NOMO-1 treated with DMSO at 0.1 percent for 48 hours (cell line): ENCODE measurements around the gene PTPN14.

ENCODE experiments used
- DNase-seq: peaks from one replicate; lab custom pipeline; 2025; ENCODE audit not compliant: unreplicated experiment; lab: John Stamatoyannopoulos, UW

The PTPN14 gene

GRCh38 chr1:214438530-214438929 is 112.9 kb downstream of the PTPN14 start:
- no peak for DNase-seq

DNA sequence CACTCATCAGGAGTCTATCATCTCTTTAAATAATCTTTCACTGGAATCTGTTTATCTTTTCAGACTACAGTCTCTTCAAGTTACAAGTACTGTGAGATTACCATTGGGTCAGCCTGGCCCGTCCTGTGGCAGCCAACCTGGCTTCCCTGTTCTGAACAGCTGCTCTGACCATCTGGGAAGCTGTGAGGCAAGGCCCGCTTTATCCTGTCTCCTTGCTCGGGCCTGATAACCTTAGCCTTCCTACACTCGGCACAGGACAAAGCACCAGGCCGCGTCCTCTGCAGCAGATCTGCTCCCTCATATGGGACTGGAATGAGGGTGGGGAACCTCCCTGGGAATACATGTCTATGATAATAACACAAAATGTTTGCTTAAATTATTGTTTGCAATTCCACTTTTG is 113.3 kb downstream of the PTPN14 start:
- no peak for DNase-seq

GRCh38 chr1:214435867-214436266 is 115.5 kb downstream of the PTPN14 start:
- no peak for DNase-seq

DNA sequence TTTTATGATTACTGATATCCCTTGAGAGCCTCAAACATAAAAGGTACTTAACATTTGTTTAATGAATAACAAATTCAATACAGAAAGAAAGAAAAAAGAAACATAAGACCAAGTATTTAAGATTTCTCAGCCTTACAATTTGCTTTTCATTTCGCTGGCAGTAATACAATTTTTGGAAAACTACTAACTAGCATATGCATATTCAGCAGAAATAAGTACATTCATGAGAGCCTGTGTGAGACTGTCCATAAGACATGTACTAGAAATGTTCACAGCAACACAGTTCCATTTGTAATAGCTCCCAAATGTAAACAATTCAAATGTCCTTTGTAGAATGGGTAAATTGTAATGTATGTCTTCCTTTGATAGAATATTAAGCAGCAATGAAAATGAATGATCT is 119.2 kb downstream of the PTPN14 start:
- no peak for DNase-seq

DNA sequence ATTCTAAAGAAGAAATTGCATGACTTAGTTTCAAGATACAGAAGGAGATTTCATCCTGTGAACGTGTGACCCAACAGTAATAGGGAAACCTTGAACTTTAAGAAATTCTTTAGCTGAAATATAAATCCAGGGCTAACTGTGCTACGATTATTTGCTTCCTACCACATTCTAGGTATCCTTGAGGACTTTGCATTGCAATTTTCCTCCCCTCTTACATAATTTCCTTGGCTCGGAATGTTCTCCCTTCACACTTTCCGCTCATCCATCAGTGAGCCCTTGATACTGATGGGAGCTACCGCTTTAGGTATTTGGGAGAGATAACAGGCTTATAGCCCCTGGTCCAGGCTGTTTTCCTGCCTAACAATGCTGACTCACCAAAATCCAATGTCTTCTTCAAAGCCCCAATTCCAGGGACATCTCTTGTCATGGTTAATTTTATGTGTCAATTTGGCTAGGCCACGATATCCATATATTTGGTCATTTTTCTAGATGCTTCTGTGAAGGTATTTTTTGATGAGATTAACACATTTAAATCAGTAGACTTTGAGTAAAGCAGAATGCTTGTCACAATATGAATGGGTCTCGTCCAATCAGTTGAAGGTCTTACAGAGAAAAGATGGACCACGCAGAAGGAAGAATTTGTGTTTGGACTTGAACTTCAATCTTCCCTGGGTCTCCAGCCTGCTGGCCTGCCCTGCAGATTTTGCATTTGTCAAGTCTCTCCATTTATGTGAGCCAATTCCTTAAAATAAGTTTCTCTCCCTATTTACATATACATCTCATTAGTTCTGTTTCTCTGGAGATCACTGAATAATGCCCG is 121.2 kb downstream of the PTPN14 start:
- no peak for DNase-seq

DNA sequence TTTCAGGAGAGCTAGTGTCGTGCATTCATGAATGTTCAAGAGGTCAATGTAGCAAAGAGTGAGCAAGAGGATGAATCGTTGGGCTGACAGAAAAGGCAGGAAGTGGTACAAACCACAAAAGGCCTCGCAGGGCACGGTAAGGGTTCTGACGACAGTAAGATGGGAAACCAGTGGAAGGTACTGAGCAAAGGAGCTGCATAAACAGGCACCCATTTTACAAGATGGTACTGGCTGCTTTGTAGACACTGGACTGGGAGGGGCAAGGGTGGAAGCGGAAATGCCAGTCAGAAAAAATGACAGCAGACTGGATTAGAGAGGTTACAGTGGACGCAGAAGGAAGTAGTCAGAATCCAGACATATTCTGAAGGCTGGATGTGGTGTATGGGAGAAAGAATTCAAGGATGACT is 123.5 kb downstream of the PTPN14 start:
- DNase-seq = peak; percentile 98

DNA sequence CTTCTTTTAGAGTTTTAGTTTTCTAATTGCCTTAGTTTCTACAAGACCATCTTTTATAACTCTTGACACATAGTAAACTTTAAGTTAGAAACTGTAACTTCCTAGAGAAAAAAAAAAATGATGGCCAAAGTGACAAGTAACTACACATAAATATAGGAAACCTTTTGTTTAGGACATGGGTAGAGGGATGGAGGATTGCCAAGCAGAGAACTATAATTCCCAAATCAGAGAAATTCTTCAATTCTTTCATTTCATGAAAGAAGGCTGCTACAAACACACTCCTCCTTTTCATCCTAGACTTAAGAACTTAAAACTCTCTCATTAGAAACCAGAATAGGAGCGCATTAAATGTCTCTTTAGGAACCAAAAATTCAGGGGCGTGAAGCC is 125.0 kb downstream of the PTPN14 start:
- no peak for DNase-seq

- DNase-seq = peak; percentile 9
Measured at GRCh38 chr1:214425716-214426425, 125.5 kb downstream of the PTPN14 start.

DNA sequence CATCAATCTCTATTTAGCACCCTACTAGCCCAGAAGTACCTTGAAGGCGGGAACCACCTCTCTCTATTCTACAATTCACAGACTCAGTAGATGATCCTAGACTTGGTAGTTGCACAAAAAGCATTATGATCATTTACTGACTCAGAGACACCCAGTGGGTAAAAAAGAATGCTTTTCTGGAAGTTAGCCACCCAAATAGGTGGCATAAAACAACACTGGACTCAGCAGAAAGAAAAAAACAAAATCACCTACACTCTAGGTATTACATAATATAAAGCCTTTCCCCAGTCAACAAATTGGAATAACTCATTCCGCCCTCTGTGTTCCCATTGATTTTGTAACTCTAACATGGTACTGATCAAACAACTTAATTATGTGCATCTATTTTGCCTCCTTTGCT is 126.3 kb downstream of the PTPN14 start:
- DNase-seq = no peak

DNA sequence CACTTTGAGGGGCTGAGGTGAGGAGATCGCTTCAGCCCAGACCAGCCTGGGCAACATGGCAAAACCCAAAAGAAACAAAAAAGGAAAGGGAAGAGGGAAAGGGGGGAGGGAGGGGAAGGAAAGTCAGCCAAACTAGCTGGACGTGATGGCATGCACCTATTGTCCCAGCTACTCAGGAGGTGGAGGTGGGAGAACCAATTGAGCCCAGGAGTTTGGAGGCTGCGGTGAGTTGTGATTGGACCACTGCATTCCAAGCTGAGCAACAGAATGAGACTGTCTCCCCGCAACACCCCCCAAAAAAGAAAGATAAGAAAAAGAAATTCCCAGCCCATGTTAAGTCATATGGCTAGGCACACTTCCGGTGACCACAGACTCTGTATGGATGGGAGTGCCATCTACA is 128.4 kb downstream of the PTPN14 start:
- DNase-seq = no peak

DNA sequence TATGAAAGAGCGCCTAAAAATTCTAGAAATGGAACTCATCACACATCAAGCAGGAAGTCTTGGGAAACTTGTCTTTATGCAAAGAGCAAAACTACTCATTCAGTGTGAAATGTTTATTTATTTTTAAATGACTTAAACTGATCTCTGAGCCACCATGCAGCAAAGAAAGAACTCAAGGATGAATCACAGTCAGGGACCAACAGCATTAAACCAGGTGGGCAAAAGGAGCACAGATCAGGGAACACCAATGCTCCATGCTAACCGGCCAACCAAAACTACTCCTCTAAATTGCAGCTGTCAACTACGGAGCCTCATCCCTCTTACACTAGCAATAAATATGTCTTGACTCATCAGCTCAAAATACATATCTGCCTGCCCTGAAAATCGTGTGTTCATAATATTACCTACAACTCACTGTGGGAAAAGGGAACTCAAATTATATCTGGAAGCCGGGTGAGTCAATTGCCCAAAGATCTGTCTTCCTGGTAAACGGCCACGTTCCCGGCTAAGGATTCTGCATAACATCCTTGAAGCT is 129.2 kb downstream of the PTPN14 start:
- peak; percentile 25 for DNase-seq

GRCh38 chr1:214420833-214421232 is 130.6 kb downstream of the PTPN14 start:
- no peak for DNase-seq

DNA sequence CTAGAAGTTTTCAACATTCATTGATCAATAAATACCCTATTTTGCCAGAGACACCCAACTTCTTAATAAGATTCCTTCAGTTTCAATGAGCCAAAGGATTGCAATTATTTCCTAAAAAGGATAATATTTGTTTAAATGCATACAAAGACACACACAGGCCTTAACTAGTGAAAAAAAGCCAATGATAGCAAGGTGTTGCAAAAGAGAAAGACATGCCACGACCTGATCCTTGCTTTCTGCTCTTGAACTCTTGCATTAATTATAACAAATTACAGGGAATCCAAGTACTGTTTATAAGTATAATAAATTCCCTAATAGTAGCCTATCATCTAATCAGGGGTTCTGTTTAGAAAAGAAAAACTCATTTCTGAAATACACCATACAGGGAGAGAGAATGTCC is 131.1 kb downstream of the PTPN14 start:
- DNase-seq = no peak

DNA sequence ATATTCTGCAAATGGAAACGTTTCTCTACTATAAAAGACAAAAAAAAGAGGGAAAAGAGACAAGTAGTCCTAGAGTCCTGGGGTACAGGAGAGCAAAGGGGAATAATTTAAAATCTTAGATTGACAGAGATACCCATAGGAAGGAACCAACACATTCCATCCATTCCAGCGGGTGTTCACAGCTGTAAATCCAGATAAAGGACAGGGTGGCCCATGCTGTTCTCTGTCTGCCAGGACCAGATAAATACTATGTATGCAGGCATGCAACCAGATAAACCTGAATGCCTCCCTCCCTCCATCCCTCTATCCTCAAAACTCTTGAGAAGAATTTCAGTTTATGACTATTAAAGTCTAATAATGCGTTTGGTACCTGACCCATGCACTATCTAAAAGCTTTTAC is 131.8 kb downstream of the PTPN14 start:
- no peak for DNase-seq

GRCh38 chr1:214418391-214418790 is 133.0 kb downstream of the PTPN14 start:
- DNase-seq = no peak

GRCh38 chr1:214417545-214418210 is 133.7 kb downstream of the PTPN14 start:
- DNase-seq = no peak

DNA sequence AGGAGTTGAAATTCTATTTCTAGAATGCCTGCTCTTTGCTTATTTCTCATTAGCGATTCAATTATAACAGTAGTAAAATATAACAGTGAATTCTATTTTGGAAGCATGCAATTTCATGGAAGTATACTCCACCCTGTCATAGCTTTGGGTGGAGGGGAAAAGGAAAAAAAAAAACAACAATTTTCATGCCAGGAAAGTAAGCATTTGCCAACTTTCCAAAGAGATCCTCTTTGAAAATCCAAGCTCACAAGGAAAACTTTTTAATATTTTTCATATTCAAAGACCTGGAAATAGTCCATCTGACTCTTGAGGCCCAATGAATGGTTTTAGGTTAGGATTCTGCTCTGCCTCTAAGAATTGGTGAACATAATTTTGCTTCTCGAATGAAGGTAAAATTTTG is 134.5 kb downstream of the PTPN14 start:
- no peak for DNase-seq

- DNase-seq = no peak
Measured at GRCh38 chr1:214416417-214416816, 135.0 kb downstream of the PTPN14 start.

GRCh38 chr1:214415131-214415530 is 136.3 kb downstream of the PTPN14 start:
- no peak for DNase-seq

DNA sequence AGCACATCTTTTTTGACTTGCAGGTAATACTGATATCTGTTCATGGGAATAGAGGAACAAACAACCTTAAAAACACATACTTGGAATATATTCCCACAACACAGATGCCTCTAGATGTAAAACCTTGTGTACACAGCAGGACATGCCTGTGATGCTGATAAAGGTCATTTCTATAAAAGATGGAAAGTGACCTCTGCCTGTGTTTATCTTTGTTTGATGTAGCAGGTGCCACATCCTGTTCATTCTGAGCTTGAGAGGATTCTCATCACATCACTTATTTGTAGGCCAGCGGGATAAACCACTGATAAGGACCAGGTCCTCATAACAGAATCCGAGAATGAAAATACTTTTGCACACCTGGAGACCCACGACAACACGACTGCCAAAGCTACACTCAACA is 136.7 kb downstream of the PTPN14 start:
- no peak for DNase-seq

DNA sequence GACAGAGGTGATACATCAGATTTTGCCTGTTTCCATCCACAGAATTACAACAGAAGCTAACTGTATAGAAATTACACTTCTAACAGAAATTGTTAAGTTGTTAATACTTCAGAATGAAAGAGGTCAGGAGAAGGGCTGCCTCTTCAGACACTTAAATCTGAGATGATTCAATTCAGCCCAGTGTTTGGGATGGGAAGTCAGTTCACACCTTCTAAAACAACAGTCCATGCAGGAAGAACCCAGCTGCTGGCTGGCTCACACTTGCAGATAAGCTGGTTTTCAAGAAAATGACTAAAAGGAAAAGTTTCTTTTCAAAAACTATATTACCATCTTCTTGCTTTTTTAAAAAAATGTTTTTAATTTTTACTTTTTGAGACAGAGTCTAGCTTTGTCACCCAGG is 138.1 kb downstream of the PTPN14 start:
- no peak for DNase-seq
